ENCODE data around the gene NCDN. TPM values are rescaled to one million over a fixed set of nuclear protein-coding genes. Genes with fewer than 3 reads are reported as not detected.

The NCDN gene
- total RNA-seq, 1 donor from 2014 or later, result 65.6 TPM

DNA sequence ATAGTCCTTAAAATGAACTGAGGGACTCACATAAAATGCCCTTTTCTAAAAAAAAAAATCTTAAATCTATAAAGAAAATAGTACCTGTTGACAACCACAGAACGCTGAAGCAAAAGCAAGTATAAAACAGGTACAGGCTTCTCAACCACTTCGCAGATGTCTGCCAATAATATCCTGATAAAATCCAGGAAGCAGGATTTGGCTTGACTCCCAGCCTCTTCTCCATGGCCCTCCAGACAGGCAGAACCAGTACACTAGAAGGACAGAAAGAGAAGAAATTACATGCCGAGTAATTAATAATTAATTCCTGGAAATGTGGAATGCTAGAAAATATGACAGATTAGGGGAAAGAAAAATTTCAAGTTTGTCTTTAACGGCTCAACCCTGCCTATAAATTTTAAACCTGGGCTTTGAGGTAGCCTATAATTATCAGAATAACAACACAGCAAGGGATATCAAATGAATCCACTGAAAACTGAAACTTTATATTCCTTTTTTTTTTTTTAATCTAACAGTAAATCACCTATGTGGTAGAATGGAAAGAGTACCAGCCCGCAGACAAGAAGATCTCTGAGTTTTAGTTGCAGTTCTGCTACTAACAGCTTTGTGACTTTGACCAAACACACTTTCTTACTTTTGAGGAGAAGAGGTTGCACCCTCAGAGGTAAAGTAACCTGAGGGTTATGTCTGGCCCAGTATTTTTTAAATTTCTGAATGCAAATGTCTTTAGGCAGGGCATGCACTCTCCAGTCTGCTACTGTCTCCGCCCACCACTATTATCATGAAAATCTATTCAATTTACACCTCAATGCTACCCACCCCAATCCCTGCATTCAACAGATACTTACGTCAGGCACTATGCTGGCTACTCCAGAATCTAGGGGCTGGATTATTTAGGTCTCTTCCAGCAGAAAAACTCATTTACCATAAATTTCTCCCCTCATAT is 3.1 kb upstream of the NCDN start:
- no peak for FAIRE-seq

DNA sequence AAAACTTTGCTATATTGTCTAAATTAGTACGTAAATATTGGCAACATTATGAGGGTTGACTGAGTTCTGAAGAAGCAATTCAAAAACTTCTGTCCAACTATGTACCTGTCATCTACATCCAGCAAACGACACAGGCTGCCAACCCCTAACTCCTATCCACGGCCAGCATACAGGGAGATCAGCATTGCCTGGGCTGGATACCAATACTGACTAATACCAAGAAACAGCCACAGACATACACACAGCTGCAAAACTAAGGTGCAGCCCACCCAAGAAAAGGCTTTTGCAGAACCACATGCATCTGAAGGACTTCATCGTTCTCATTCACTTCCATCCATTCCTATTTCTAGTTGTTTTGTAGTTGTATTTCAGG is 2.4 kb upstream of the NCDN start:
- DNase-seq (ENCODE audit: low spot score in 2 of 2), result no peak
- FAIRE-seq, result no peak

More for the DNA sequence above, 3.1 kb upstream of the NCDN start:
- no peak for DNase-seq (ENCODE audit: low spot score in 2 of 2)

- FAIRE-seq (no peak), DNase-seq (ENCODE audit: low spot score in 2 of 2) (no peak)
These were observed 1.8 kb upstream of the NCDN start for GRCh38 chr1:35555601-35556477.

DNA sequence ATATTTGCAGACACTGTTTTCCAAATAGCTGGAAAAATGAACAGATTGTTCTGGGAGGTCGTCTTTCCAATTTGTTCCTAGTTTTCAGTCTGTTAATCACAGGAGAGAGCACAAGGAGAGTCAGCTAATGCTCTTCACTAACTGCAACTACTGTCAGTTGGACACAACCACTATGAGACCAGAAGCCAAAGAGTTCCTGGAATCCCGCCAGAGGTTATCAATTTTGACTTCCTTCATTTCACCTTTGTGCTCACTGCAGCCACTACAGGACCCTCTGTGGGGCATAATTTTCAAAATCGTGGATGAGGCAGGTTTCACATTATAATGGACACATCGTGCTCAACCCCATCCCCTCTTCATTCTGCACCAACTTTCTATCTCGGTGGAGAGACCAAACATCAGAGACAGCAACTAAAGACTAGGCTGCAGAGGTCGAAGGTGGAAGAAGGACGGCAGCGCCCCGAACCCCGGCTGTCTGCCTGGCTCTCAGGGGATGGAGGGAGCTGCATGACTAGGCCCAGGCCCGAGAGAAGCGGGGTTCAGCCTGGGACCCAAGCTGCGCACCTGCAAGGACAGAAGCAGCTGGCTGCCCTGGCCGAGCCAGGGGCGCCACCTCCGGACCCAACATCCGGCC is 998 bp upstream of the NCDN start:
- FAIRE-seq, result no peak

GRCh38 chr1:35557118-35557610 is 435 bp upstream of the NCDN start, which contains the start of gene KIAA0319L:
KIAA0319L (minus strand) TSS chr1:35557403; CDS start chr1:35554491, 2,912 bp downstream.
- DNase-seq (ENCODE audit: low spot score in 2 of 2), result peak; percentile 91 to 93
- no peak for FAIRE-seq

More for the DNA sequence above, 998 bp upstream of the NCDN start:
- DNase-seq (ENCODE audit: low spot score in 2 of 2), result no peak

- no peak for FAIRE-seq
These were observed 1.0 kb downstream of the NCDN start for GRCh38 chr1:35558374-35559316.

DNA sequence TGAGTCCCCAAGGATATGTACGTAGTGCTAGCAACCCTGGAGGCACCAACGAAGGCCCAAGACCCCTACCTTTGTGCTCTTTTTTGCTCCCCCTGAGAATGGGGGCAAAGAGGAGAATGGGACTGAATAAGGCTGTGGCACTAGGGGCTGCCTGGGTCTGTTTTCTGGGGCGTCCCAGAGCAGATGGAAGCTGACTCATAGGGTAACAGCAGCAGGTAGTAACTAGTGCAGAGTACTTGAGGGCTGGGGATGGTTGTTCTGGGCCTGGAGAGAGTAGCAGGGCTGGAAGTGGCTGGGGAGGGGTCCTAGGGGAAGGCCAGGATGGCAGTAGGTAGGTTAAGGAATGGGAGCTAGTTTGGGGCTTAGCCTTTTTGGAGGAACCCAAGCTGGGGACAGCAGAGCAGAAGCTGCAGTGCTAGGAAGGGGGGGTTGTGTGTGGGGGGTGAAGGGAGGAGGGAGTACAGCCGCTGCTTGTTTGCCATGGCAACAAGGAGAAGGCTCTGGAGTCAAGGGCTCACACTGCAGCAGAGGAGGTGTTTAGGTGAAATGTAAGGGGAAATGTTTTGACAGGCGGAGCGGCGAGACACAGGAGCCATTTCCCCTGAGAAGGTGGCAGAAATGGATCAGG is 1.8 kb downstream of the NCDN start:
- FAIRE-seq (no peak), DNase-seq (ENCODE audit: low spot score in 2 of 2) (no peak)

More at GRCh38 chr1:35558374-35559316, 1.0 kb downstream of the NCDN start:
- peak in 1 of 2 donors; percentile 30 for DNase-seq (ENCODE audit: low spot score in 2 of 2)

DNA sequence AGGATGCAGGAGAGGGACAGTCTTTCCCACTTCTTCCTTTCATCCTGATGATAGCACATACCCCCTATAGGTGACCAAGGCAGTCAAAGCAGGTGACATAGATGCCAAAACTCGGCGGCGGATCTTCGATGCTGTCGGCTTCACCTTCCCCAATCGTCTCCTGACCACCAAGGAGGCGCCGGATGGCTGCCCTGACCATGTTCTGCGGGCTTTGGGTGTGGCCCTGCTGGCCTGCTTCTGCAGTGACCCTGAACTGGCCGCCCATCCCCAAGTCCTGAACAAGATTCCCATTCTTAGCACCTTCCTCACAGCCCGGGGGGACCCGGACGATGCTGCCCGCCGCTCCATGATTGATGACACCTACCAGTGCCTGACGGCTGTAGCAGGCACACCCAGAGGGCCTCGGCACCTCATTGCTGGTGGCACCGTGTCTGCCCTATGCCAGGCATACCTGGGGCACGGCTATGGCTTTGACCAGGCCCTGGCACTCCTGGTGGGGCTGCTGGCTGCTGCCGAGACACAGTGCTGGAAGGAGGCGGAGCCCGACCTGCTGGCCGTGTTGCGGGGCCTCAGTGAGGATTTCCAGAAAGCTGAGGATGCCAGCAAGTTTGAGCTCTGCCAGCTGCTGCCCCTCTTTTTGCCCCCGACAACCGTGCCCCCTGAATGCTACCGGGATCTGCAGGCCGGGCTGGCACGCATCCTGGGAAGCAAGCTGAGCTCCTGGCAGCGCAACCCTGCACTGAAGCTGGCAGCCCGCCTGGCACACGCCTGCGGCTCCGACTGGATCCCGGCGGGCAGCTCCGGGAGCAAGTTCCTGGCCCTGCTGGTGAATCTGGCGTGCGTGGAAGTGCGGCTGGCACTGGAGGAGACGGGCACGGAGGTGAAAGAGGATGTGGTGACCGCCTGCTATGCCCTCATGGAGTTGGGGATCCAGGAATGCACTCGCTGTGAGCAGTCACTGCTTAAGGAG is 2.9 kb downstream of the NCDN start:
- peak in 1 of 2 donors; percentile 60 for DNase-seq (ENCODE audit: low spot score in 2 of 2)
- no peak for FAIRE-seq

- no peak for FAIRE-seq
- DNase-seq (ENCODE audit: low spot score in 2 of 2), result no peak
These were observed 3.8 kb downstream of the NCDN start for GRCh38 chr1:35561297-35561971.

GRCh38 chr1:35561972-35562680 is 4.5 kb downstream of the NCDN start:
- DNase-seq (ENCODE audit: low spot score in 2 of 2) (no peak), FAIRE-seq (no peak)

DNA sequence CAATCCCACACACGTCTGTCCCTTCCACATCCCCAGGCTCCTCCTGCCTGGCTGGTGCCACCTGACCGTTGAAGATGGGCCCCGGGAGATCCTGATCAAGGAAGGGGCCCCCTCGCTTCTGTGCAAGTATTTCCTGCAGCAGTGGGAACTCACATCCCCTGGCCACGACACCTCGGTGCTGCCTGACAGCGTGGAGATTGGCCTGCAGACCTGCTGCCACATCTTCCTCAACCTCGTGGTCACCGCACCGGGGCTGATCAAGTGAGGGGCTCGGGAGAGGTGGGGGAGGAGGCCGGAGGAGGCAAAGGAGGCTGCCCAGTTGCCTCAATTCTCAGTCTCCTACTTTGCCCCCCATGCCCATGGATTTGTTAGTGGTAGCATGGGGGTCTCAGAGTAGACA is 5.6 kb downstream of the NCDN start:
- DNase-seq (ENCODE audit: low spot score in 2 of 2) (no peak), FAIRE-seq (no peak)

DNA sequence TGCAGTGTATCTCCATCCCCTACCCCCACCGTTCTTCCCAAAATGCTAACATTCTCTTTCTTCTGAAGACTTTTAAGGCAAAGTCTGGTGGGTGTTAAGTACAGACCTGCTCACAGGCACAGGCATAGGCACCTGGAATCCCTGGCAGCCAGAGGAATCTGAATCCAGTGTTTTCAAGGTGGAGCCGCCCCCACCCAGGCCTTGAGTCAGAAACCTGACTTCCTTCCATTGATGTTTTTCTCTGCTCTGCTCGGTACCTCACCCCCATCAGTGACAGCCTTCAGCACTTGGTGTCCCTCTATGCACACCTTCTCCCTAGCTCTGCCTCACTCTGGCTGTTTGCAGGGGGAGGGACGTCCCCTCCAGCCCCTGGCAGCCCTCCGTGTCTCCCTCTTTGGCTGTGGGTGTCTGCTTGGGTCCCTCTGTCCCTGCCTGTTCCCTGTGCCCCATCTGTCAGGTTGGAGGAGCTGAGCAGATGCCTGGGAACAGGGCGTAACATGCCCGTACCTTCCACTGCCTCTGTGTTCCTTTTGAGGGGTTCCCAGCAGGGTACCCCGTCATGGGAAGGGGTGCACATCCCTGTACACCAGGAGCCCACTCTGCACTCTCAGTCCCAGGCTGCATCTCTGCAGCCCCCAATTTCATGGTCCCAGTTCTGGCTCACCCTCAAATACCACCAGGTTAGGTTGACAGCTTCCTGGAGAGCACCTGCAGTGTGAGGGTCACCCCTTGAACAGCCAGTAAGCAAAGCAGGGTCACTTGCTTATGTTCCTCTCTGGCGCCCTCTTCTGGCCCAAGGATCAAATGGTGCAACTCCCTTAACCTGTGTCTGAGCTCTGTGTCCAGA is 6.7 kb downstream of the NCDN start:
- FAIRE-seq (no peak), DNase-seq (ENCODE audit: low spot score in 2 of 2) (peak; percentile 66 to 75)

DNA sequence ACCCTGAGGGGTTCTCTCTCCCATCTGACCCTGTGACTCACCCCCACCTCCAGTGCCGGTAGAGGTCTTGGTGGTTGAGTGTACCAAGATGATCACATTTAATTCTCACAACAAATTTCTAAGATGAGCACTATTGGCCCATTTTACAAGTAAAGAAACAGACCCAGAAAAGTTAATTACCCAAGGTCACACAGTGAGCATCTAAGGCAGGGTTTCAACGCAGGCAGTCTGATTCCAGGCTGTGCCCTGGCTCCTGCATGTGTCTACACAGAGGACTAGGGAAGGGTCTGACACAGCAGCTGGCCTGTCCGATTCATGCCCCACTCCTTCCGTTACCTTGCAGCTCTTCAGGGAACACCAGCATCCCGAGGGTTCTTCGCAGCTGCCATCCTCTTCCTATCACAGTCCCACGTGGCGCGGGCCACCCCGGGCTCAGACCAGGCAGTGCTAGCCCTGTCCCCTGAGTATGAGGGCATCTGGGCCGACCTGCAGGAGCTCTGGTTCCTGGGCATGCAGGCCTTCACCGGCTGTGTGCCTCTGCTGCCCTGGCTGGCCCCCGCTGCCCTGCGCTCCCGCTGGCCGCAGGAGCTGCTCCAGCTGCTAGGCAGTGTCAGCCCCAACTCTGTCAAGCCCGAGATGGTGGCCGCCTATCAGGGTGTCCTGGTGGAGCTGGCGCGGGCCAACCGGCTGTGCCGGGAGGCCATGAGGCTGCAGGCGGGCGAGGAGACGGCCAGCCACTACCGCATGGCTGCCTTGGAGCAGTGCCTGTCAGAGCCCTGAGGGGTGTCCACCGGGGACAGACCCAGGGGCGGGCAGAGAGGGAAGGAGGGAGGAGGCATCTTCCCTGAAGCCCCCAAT is 7.5 kb downstream of the NCDN start:
- DNase-seq (ENCODE audit: low spot score in 2 of 2), result no peak

DNA sequence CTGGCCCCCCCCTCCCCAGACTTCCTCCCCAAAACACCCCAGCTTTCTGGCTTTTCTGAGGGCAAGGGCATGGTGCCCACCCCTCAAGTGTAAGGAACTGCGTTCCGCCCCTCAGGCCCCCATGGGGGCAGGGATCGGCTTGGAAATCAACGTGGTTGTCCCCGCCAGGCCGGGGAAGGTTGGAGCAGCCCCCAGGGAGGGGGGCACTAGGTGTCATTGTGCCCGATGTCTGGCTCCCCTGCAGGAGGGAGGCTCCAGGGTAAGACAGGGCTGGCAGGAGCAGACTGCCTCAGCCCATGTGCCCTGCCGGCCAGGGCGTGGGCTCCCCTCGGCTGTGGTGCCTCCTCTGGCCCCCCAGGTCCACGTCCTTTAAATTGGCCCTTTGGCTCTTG is 8.1 kb downstream of the NCDN start:
- DNase-seq (ENCODE audit: low spot score in 2 of 2) (no peak), FAIRE-seq (no peak)

More for the DNA sequence above, 7.5 kb downstream of the NCDN start:
- no peak for FAIRE-seq
